ENCODE results near the gene HIF3A. TPM values are rescaled to one million over a fixed set of nuclear protein-coding genes. Genes with fewer than 3 reads are reported as not detected.

The HIF3A gene
- total RNA-seq, 1 donor from 2014 or later, result not detected

- no peaks in the 10 kb centered on the region for H3K36me3 Mint-ChIP-seq (ENCODE audit: low read depth)
- peaks cover 24% of the 10 kb centered on the region for H3K9me3 Mint-ChIP-seq
- intact Hi-C loops (cut with micrococcal nuclease), result no loop called here
- DNase-seq, result no peak
- H3K27ac Mint-ChIP-seq, result no peak overlapping the region
- H3K4me3 Mint-ChIP-seq, result no peak overlapping the region
- no peaks in the 10 kb centered on the region for H3K4me1 Mint-ChIP-seq
- no peaks in the 10 kb centered on the region for H3K27me3 Mint-ChIP-seq
These were observed 29.8 kb downstream of the HIF3A start for GRCh38 chr19:46326608-46327007.

- intact Hi-C loops (cut with micrococcal nuclease), result no loop called here
- Mint-ChIP-seq H3K27me3 (no peaks in the 10 kb centered on the region), H3K9me3 (peaks cover 24% of the 10 kb centered on the region), H3K4me3 (no peak overlapping the region), H3K27ac (no peak overlapping the region), H3K36me3 (ENCODE audit: low read depth) (no peaks in the 10 kb centered on the region), H3K4me1 (no peaks in the 10 kb centered on the region)
- DNase-seq, result no peak
These were observed 31.2 kb downstream of the HIF3A start for GRCh38 chr19:46328079-46328478.

GRCh38 chr19:46330319-46330918, 33.6 kb downstream of the HIF3A start:
- Mint-ChIP-seq H3K36me3 (ENCODE audit: low read depth) (no peaks in the 10 kb centered on the region), H3K4me3 (no peak overlapping the region), H3K9me3 (peaks cover 21% of the 10 kb centered on the region), H3K4me1 (no peaks in the 10 kb centered on the region), H3K27me3 (no peaks in the 10 kb centered on the region), H3K27ac (no peak overlapping the region)
- no peak for DNase-seq
- intact Hi-C loops (cut with micrococcal nuclease), result no loop called here

GRCh38 chr19:46337487-46337886, 40.6 kb downstream of the HIF3A start:
- H3K4me1 Mint-ChIP-seq, result no peaks in the 10 kb centered on the region
- peaks cover 17% of the 10 kb centered on the region for H3K27me3 Mint-ChIP-seq

GRCh38 chr19:46339446-46339845, 42.6 kb downstream of the HIF3A start:
- no peaks in the 10 kb centered on the region for H3K36me3 Mint-ChIP-seq (ENCODE audit: low read depth)
- no peak for DNase-seq
- H3K4me1 Mint-ChIP-seq, result no peaks in the 10 kb centered on the region
- H3K27me3 Mint-ChIP-seq, result peaks cover 29% of the 10 kb centered on the region
- no peak overlapping the region for H3K4me3 Mint-ChIP-seq
- no peak overlapping the region for H3K27ac Mint-ChIP-seq
- H3K9me3 Mint-ChIP-seq, result no peaks in the 10 kb centered on the region
- intact Hi-C loops (cut with micrococcal nuclease), result no loop called here

More at GRCh38 chr19:46337487-46337886, 40.6 kb downstream of the HIF3A start:
- DNase-seq, result no peak
- no peaks in the 10 kb centered on the region for H3K36me3 Mint-ChIP-seq (ENCODE audit: low read depth)
- H3K27ac Mint-ChIP-seq, result no peak overlapping the region
- no peaks in the 10 kb centered on the region for H3K9me3 Mint-ChIP-seq
- no peak overlapping the region for H3K4me3 Mint-ChIP-seq
- intact Hi-C loops (cut with micrococcal nuclease), result no loop called here

GRCh38 chr19:46340051-46340659, 43.3 kb downstream of the HIF3A start:
- Mint-ChIP-seq H3K27me3 (peaks cover 29% of the 10 kb centered on the region), H3K9me3 (no peaks in the 10 kb centered on the region), H3K4me3 (no peak overlapping the region), H3K27ac (no peak overlapping the region), H3K4me1 (no peaks in the 10 kb centered on the region), H3K36me3 (ENCODE audit: low read depth) (no peaks in the 10 kb centered on the region)
- intact Hi-C loops (cut with micrococcal nuclease), result loop anchor here (10.0 kb wide), 1 partner anchor 455 kb away; the partner anchor contains the start of gene IRF2BP1
- DNase-seq, result no peak

GRCh38 chr19:46341937-46342336, 45.1 kb downstream of the HIF3A start:
- H3K27ac Mint-ChIP-seq, result no peak overlapping the region
- H3K27me3 Mint-ChIP-seq, result peaks cover 33% of the 10 kb centered on the region
- H3K4me3 Mint-ChIP-seq, result no peak overlapping the region
- intact Hi-C loops (cut with micrococcal nuclease), result loop anchor here (10.0 kb wide), 1 partner anchor 457 kb away; the partner anchor contains the start of gene IRF2BP1
- no peaks in the 10 kb centered on the region for H3K36me3 Mint-ChIP-seq (ENCODE audit: low read depth)
- H3K9me3 Mint-ChIP-seq, result no peaks in the 10 kb centered on the region
- H3K4me1 Mint-ChIP-seq, result peaks cover 8% of the 10 kb centered on the region
- DNase-seq, result no peak

- Mint-ChIP-seq H3K4me1 (peaks cover 27% of the 10 kb centered on the region), H3K27ac (no peak overlapping the region), H3K27me3 (peaks cover 28% of the 10 kb centered on the region), H3K36me3 (ENCODE audit: low read depth) (peaks cover 17% of the 10 kb centered on the region), H3K4me3 (no peak overlapping the region), H3K9me3 (no peaks in the 10 kb centered on the region)
- DNase-seq, result no peak
- intact Hi-C loops (cut with micrococcal nuclease), result loop anchor here (10.0 kb wide), 1 partner anchor 460 kb away; the partner anchor contains the start of gene IRF2BP1
These were observed 47.5 kb downstream of the HIF3A start for GRCh38 chr19:46344363-46344762.

GRCh38 chr19:46345157-46345556, 48.3 kb downstream of the HIF3A start:
- H3K4me1 Mint-ChIP-seq, result peaks cover 35% of the 10 kb centered on the region
- H3K36me3 Mint-ChIP-seq (ENCODE audit: low read depth), result peaks cover 23% of the 10 kb centered on the region
- peaks cover 25% of the 10 kb centered on the region for H3K27me3 Mint-ChIP-seq
- H3K27ac Mint-ChIP-seq, result no peak overlapping the region
- no peak for DNase-seq
- intact Hi-C loops (cut with micrococcal nuclease), result loop anchor here (5.0 to 10.0 kb wide), 2 partner anchors 317 to 460 kb away; partner anchors contain the start of genes DACT3 and IRF2BP1
- no peaks in the 10 kb centered on the region for H3K9me3 Mint-ChIP-seq
- peak overlapping the region; percentile 93 for H3K4me3 Mint-ChIP-seq

- Mint-ChIP-seq H3K27ac (peak within 1 kb of the TSS; percentile 93), H3K9me3 (no peaks in the 10 kb centered on the region), H3K27me3 (peaks cover 19% of the 10 kb centered on the region), H3K4me1 (peaks cover 50% of the 10 kb centered on the region), H3K4me3 (peak within 1 kb of the TSS; percentile 93), H3K36me3 (ENCODE audit: low read depth) (peaks cover 30% of the 10 kb centered on the region)
- intact Hi-C loops (cut with micrococcal nuclease), result loop anchor here (1.0 to 10.0 kb wide), 3 partner anchors 48 to 462 kb away; partner anchors contain the start of genes DACT3 and IRF2BP1
- DNase-seq, result peak; percentile 96
These were observed 50.2 kb downstream of the HIF3A start, which contains the start of gene PPP5C for GRCh38 chr19:46346821-46347571. Gene PPP5C, plus strand, starts transcription at chr19:46347087. Its CDS starts 10 bp downstream, at chr19:46347097.

GRCh38 chr19:46347572-46347883, 50.7 kb downstream of the HIF3A start:
- H3K9me3 Mint-ChIP-seq, result no peaks in the 10 kb centered on the region
- peaks cover 16% of the 10 kb centered on the region for H3K27me3 Mint-ChIP-seq
- peak overlapping the region; percentile 93 for H3K27ac Mint-ChIP-seq
- DNase-seq, result no peak
- peak overlapping the region; percentile 93 for H3K4me3 Mint-ChIP-seq
- H3K4me1 Mint-ChIP-seq, result peaks cover 52% of the 10 kb centered on the region
- intact Hi-C loops (cut with micrococcal nuclease), result loop anchor here (1.0 to 10.0 kb wide), 3 partner anchors 48 to 463 kb away; partner anchors contain the start of genes DACT3 and IRF2BP1
- peaks cover 32% of the 10 kb centered on the region for H3K36me3 Mint-ChIP-seq (ENCODE audit: low read depth)

- DNase-seq, result no peak
- no peaks in the 10 kb centered on the region for H3K9me3 Mint-ChIP-seq
- intact Hi-C loops (cut with micrococcal nuclease), result loop anchor here (1.0 to 10.0 kb wide), 3 partner anchors 47 to 463 kb away; partner anchors contain the start of genes DACT3 and IRF2BP1
- no peak overlapping the region for H3K27ac Mint-ChIP-seq
- peak overlapping the region; percentile 93 for H3K4me3 Mint-ChIP-seq
- peaks cover 52% of the 10 kb centered on the region for H3K4me1 Mint-ChIP-seq
- peaks cover 13% of the 10 kb centered on the region for H3K27me3 Mint-ChIP-seq
- peaks cover 34% of the 10 kb centered on the region for H3K36me3 Mint-ChIP-seq (ENCODE audit: low read depth)
These were observed 51.1 kb downstream of the HIF3A start for GRCh38 chr19:46347985-46348384.

- Mint-ChIP-seq H3K4me3 (peak overlapping the region; percentile 93), H3K27ac (peak overlapping the region; percentile 98), H3K4me1 (peaks cover 53% of the 10 kb centered on the region), H3K27me3 (peaks cover 4% of the 10 kb centered on the region), H3K9me3 (no peaks in the 10 kb centered on the region), H3K36me3 (ENCODE audit: low read depth) (peaks cover 41% of the 10 kb centered on the region)
- intact Hi-C loops (cut with micrococcal nuclease), result loop anchor here (5.0 to 10.0 kb wide), 2 partner anchors 313 to 465 kb away; partner anchors contain the start of genes DACT3 and IRF2BP1
- DNase-seq, result no peak
These were observed 52.6 kb downstream of the HIF3A start for GRCh38 chr19:46349311-46349993.

Data from activated CD4-positive, alpha-beta T cell treated with anti-CD3 and anti-CD28 coated beads, Interleukin-2, amount 10 ng/mL, durations not matched to agents 24 days and 14 days (primary cell).